SU-DHL-6 (cell line): ENCODE data around the gene MAPK12.

Experiments used
- H2AFZ ChIP-seq: fragments of 200-600 bp; sonication (generic); 2 replicates; pipeline ENCODE4 v1.6.1; 2014; ENCODE audit warnings: low read depth, mild to moderate bottlenecking, moderate library complexity, mixed read lengths, antibody characterized with exemption, low read length; ENCODE audit not compliant: severe bottlenecking
- H3F3A ChIP-seq: fragments of 200-600 bp; shearing (Covaris generic); 2 replicates; pipeline ENCODE4 v1.6.0; 2016; ENCODE audit warnings: antibody characterized with exemption, mild to moderate bottlenecking; ENCODE audit not compliant: insufficient read depth
- H3K27ac ChIP-seq: fragments of 200-600 bp; sonication (generic); 2 replicates; pipeline ENCODE4 v1.5.1; 2016; ENCODE audit warnings: low read depth, mild to moderate bottlenecking, low read length, moderate library complexity, mixed read lengths
- H3K27me3 ChIP-seq: fragments of 200-600 bp; sonication (generic), shearing (Covaris generic); 2 replicates; pipeline ENCODE4 v1.6.0; 2014; ENCODE audit warnings: mild to moderate bottlenecking, low read length
- H3K36me3 ChIP-seq: fragments of 200-600 bp; sonication (generic); 2 replicates; pipeline ENCODE4 v1.6.1; 2014; ENCODE audit warnings: mild to moderate bottlenecking, low read length, mixed read lengths
- H3K4me2 ChIP-seq: fragments of 300-600, 200-600 bp; shearing (Covaris generic), sonication (generic); 2 replicates; pipeline ENCODE4 v1.6.0; 2014; ENCODE audit warnings: low read length, low read depth, mild to moderate bottlenecking; ENCODE audit not compliant: poor library complexity, severe bottlenecking
- H3K4me3 ChIP-seq: fragments of 200-600 bp; sonication (generic); 2 replicates; pipeline ENCODE4 v1.5.1; 2014; ENCODE audit warnings: antibody characterized with exemption, low read length, mild to moderate bottlenecking, mixed read lengths; ENCODE audit not compliant: insufficient read depth, poor library complexity, severe bottlenecking
- H3K79me2 ChIP-seq: fragments of 200-600 bp; sonication (generic); 2 replicates; pipeline ENCODE4 v1.6.1; 2014; ENCODE audit warnings: mild to moderate bottlenecking, low read length, moderate library complexity; ENCODE audit not compliant: insufficient read depth
- H3K9ac ChIP-seq: fragments of 200-600 bp; sonication (generic); 2 replicates; pipeline ENCODE4 v1.7.0; 2014; ENCODE audit warnings: mild to moderate bottlenecking, low read length
- H3K9me2 ChIP-seq: fragments of 200-600 bp; sonication (generic); replicated peaks from 2 replicates; pipeline ENCODE4 v1.6.1; 2014; ENCODE audit warnings: low read length; ENCODE audit not compliant: insufficient read depth
- H3K9me3 ChIP-seq: fragments of 200-600 bp; sonication (generic); 2 replicates; pipeline ENCODE4 v1.6.1; 2014; ENCODE audit warnings: low read length, mixed read lengths; ENCODE audit not compliant: insufficient read depth
- H4K20me1 ChIP-seq: fragments of 200-600 bp; sonication (generic); 2 replicates; pipeline ENCODE4 v1.6.1; 2014; ENCODE audit warnings: low read depth, mild to moderate bottlenecking, antibody characterized with exemption, low read length, moderate library complexity, mixed read lengths
- CTCF ChIP-seq: fragments of 200-600 bp; sonication (generic); IDR thresholded peaks from one replicate; pipeline ENCODE4 v1.5.1; 2017; ENCODE audit warnings: antibody characterized with exemption, mild to moderate bottlenecking, low read length, moderate library complexity; ENCODE audit not compliant: insufficient read depth, poor library complexity, severe bottlenecking
- EZH2phosphoT487 ChIP-seq: fragments of 200-600 bp; sonication (generic), shearing (Covaris generic); conservative IDR thresholded peaks from 2 replicates; pipeline ENCODE4 v1.6.1; 2018; ENCODE audit warnings: mild to moderate bottlenecking, antibody characterized with exemption, low read length, moderate library complexity, mixed read lengths

Gene MAPK12

GRCh38 chr22:50243685-50244419 lies 17.6 kb downstream of the MAPK12 start:
- peak overlapping the region; percentile 87 for H3K27ac ChIP-seq
- H3K79me2 ChIP-seq = peaks cover 52% of the 10 kb centered on the region
- H2AFZ ChIP-seq = no peak overlapping the region

GRCh38 chr22:50242406-50242949 lies 19.0 kb downstream of the MAPK12 start:
- Histone ChIP-seq H3K9me2 (no peaks in the 10 kb centered on the region), H3K4me2 (peak overlapping the region; percentile 96), H3K9ac (peak overlapping the region; percentile 83), H3K79me2 (peaks cover 54% of the 10 kb centered on the region), H4K20me1 (no peaks in the 10 kb centered on the region), H3K27me3 (no peaks in the 10 kb centered on the region), H3F3A (peaks cover 35% of the 10 kb centered on the region), H3K4me3 (peak overlapping the region; percentile 86), H3K36me3 (no peaks in the 10 kb centered on the region), H3K9me3 (no peaks in the 10 kb centered on the region), H3K27ac (peak overlapping the region; percentile 64), H2AFZ (no peak overlapping the region)
- no peak for TF ChIP-seq CTCF
- TF ChIP-seq EZH2phosphoT487 = no peak

More at GRCh38 chr22:50243685-50244419, 17.6 kb downstream of the MAPK12 start:
- H3K4me3 ChIP-seq = peak overlapping the region; percentile 86
- no peaks in the 10 kb centered on the region for H4K20me1 ChIP-seq
- no peaks in the 10 kb centered on the region for H3K36me3 ChIP-seq
- peak overlapping the region; percentile 96 for H3K4me2 ChIP-seq
- no peaks in the 10 kb centered on the region for H3K9me3 ChIP-seq
- peaks cover 35% of the 10 kb centered on the region for H3F3A ChIP-seq
- no peaks in the 10 kb centered on the region for H3K27me3 ChIP-seq
- peak overlapping the region; percentile 83 for H3K9ac ChIP-seq
- TF ChIP-seq CTCF (no peak), EZH2phosphoT487 (no peak)
- H3K9me2 ChIP-seq = no peaks in the 10 kb centered on the region

GRCh38 chr22:50238755-50239154 lies 22.7 kb downstream of the MAPK12 start:
- H3K9ac ChIP-seq = no peak overlapping the region
- no peak overlapping the region for H3K27ac ChIP-seq
- H2AFZ ChIP-seq = no peak overlapping the region
- peaks cover 17% of the 10 kb centered on the region for H3F3A ChIP-seq
- no peak for TF ChIP-seq EZH2phosphoT487
- TF ChIP-seq CTCF = no peak
- peaks cover 79% of the 10 kb centered on the region for H3K79me2 ChIP-seq
- no peaks in the 10 kb centered on the region for H3K9me2 ChIP-seq
- H3K4me3 ChIP-seq = no peak overlapping the region
- no peaks in the 10 kb centered on the region; the same call in 1 of the 2 replicates for H4K20me1 ChIP-seq
- no peaks in the 10 kb centered on the region for H3K27me3 ChIP-seq
- no peak overlapping the region for H3K4me2 ChIP-seq
- no peaks in the 10 kb centered on the region for H3K36me3 ChIP-seq
- H3K9me3 ChIP-seq = no peaks in the 10 kb centered on the region
